Measurements from ENCODE around the gene CBARP.
"Not testable (repeated sequence)": the region's sequence is repeated elsewhere in the genome, so short reads cannot be mapped to it uniquely, and the experiment has no call there.

CBARP gene

DNA sequence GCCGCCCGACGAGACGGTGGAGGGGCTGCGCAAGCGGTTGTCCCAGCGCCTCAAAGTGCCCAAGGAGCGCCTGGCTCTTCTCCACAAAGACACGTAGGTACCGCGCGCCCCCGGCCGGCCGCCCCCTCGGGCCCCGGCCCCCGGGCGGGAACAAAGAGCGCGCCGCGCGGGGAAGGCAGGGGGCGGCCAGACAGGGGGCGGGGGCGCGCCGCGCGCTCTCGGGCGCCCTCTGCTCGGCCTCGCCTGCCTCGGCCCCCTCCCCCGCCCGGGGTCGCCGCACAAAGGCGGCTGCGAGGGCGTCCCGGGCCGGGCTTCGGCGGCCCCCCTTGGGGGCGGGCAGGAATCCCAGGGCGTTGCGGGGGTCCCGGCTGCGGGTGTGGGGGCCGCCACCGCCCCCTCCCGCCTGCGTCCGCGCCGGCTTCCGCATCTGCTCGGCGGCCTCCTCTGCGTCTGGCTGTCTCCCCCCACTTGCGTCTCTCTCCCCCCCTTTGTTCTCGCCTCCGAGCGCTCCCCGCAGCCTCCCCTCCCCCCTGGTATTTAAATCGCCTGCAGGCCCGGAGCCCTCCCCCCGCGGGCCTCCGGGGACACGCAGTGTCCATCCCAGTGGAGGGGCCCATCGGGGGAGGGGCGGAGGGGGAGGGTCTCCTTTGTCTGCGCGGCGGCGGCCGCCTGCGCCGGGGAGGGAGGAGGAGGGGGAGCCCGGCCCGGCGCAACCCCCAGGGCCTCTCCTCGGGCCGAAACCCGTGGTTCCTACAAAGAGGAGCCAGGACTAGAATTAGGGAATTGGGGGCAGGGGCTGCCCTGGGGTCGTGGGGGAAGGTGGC lies 12.8 kb upstream of the CBARP start:
- DNase-seq, result peak; percentile 89

DNA sequence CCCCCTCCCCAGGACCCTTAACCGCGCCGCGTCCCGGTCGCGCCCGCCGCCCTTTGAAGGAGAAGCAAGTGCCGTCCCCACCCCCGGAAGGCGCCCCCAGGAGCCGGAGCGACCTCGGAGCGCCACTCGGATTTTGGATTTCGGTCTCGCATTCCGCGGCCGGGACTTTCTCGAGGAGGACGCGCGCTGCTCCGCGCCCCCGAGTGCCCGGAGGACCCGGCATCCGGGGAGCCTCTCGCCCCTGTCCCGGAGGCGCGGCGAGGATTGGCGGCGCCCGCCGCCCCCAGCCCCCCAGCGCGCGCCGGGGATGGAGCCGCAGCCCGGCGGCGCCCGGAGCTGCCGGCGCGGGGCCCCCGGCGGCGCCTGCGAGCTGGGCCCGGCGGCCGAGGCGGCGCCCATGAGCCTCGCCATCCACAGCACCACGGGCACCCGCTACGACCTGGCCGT lies 12.2 kb upstream of the CBARP start:
- DNase-seq, result no peak

DNA sequence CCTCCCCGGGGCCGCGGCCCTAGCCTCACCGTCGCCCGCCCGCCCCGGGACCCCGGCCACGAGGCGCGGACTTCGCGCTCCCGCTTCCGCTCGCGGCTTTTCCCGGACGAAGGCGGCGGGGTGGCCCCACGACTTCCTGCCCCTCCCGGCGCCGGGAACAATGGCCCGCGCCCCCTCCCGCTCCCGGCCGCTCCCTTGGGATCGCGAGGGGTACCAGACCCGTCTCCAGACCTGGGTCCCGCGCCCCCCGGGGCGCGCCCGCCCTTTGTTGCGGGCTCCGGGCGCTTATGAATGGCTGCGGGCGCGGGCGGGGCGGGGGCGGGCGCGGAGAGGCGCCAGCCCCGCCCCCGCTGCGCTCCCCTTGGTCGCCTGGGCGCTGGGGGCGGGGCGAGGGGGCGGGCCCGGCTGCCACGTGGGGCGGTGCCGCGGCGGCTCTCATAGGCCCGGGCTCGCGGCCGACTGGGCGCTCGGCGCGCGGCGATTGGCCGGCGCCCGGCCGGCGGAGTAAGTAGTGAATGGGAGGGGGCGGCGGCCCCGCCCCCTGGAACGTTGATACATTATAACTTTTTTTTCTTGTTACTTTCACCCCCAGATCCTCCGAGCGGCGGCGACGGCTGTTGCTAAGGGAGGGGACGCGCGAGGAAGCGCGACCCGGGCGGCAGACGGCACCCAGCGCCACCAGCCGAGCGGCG lies 11.6 kb upstream of the CBARP start:
- DNase-seq, result peak; percentile 96

DNA sequence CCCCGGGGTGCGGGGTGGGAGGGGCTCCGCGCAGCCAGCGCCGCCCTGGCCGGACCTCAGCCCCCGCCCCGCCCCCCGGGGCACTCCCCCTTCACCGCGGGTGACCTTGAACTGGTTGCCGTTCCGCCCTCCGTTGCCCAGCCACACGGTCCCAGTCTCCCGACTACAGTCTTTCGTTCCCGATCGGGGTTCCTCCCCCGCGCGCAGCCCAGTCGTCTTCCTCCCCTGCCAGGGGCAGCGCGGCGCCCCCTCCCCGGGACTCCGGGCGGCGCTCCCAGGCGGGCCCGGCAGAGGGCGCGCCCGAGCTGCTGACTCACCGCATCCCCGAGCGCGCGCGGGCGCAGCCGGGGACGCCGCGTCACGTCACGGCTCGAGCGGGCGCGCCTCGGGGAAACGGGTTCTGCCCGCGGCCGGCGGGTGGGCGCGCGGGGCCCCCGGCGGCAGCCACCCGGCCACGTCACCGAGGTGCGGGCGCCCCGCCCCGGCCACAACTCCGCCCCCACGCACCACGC lies 11.0 kb upstream of the CBARP start:
- DNase-seq, result peak; percentile 84

DNA sequence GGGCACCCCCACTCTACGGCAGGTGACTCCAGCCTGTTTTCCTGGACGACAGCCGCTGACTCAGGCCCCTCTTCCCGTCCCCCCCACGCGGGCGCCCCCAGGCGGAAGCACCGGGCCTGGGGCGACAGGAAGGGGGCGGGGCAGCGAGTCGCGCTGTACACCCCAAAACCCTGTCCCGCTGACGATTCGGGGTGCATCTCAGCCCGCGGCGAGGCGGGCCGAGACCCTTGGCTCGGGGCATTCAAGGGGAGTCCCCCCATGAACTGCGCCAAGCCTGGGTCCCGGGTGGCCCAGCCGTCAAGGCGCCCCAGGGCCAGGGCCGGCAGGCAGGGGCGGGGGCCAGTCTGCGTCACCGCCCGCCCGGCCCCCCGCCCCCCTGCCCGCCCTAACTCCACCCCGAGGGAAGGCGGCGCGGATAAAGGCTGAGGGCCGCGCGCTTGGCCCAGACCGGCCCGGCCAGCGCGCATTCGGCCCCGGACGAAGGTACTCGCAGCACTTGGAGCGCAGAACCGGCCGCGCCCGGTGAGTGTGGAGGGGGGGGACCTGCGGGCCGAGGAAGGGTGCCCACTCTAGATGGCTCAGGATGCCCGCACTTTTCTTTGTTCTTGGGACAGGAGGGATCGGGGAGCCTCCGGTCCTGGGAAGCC lies 10.5 kb upstream of the CBARP start, which contains the start of gene MIDN:
TSS of gene MIDN (plus strand) at position 445 of the 647 bp plus-strand sequence. CDS start 1,714 bp downstream, outside the sequence.
- DNase-seq, result peak; percentile 89

DNA sequence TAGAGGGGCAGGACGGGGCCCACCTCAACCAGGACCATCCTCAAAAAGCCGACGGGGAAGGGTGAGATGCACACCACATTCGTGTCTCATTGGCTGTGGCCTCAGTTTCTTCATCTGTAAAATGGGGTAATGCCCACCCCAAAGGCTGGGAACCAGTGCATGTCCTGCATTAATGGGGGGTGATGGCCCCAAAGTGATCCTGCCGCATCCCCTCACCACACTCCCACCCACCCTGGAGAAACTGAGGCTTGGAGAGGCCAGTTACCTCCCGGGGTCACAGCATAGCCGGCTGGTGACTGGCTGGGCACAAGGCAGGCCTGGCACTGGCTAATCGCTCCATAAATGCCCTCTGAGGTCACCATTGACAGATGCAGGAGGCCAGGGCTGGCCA lies 9.9 kb upstream of the CBARP start:
- no peak for DNase-seq

DNA sequence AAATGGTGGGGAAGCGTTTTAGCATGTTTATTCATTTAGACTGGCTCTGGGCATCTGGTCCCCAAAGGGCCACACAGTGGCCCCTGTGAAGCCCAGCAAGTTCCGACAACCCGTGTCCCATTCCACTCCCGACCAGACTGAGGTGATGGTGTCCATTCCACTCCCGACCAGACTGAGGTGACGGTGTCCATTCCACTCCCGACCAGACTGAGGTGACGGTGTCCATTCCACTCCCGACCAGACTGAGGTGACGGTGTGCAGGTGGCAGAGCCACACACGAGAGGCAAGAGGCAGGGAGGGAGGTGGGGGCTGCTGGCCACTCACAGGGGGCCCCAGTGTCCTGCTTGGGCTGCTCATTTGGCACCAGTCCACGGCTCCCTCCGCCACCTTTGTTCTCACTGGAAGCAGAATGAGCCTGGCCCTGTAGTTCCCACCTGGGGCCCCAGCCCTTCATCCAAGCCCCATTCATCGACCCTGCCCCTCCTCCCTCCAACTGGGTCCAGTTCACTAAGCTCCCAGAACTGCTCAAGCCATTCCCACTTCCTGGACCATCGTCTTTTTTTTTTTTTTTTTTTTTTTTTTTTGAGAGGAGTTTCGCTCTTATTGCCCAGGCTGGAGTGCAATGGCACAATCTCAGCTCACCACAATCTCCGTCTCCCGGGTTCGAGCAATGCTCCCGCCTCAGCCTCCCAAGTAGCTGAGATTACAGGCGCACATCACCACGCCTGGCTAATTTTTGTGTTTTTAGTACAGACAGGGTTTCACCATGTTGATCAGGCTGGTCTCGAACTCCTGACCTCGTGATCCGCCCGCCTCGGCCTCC lies 8.7 kb upstream of the CBARP start:
- not testable (repeated sequence) for DNase-seq

DNA sequence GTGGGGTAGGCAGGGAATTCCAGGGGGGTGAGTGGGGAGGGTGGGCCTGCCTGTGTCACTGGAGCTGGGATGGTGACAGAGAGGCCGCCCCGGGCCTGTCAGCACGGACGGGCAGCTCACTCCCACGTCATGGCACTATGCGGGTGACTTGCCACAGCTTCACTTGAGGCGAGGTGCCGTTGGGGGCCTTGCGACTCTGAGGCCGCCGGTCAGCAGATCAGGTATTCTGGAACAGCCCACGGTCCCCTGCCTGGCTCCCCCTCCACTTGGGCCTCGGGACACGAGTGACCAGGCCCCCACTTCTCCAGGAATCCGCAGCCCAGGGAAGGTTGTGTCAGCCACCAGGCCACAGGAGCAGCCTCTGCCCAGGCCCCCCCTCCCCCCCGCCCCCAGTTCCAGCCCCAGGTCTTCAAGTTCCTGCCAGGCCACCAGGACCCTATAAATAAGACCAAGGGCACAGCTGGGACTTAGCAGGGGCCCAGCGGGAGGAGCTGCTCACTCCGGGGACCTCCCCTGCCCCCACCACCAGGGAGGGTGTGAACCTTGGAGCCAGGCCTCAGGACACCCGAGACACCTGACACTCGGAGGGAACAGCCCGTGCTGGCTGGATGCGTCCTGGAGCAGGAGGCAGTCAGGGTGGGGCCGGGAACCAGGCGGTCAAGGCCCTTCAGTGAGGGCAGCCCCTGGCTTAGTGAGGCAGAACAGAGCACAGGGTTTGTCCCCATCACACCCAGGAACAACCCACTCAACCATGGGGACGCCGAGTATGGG lies 7.9 kb upstream of the CBARP start:
- DNase-seq, result no peak

DNA sequence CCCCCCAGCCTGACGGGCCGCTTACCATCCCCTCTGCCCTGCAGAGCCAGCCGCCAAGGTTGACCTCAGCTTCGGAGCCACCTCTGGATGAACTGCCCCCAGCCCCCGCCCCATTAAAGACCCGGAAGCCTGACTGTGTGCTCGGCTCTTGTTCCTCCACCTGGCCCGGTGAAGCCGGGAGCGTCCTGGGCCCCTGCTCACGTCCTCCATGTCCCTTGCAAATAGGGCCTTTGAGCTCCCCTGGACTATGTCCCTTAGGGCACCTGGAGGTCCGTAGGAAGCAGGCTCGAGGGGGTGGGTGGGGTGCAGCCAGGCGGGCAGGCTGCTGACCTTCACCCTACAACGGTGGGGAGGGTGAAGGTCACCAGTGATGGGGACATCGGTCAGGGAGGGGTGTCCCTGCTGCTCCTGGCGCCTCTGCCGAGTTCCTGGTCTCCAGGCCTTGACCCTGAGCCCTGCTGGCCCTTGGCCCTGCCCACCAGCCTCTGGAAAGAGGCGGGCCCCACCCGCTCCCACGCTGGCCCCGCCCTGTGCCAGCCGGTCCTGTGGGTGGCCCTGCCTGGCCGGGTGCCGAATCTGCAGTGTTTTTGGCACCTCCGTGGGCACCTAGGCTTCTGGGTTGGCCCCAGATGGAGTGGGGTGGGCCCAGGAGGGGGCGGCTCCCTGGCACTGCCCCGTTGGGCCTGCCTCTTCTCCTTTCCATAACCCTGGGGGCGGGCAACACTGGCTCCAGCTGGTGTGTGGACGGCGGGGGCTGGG lies 7.1 kb upstream of the CBARP start:
- DNase-seq, result no peak

DNA sequence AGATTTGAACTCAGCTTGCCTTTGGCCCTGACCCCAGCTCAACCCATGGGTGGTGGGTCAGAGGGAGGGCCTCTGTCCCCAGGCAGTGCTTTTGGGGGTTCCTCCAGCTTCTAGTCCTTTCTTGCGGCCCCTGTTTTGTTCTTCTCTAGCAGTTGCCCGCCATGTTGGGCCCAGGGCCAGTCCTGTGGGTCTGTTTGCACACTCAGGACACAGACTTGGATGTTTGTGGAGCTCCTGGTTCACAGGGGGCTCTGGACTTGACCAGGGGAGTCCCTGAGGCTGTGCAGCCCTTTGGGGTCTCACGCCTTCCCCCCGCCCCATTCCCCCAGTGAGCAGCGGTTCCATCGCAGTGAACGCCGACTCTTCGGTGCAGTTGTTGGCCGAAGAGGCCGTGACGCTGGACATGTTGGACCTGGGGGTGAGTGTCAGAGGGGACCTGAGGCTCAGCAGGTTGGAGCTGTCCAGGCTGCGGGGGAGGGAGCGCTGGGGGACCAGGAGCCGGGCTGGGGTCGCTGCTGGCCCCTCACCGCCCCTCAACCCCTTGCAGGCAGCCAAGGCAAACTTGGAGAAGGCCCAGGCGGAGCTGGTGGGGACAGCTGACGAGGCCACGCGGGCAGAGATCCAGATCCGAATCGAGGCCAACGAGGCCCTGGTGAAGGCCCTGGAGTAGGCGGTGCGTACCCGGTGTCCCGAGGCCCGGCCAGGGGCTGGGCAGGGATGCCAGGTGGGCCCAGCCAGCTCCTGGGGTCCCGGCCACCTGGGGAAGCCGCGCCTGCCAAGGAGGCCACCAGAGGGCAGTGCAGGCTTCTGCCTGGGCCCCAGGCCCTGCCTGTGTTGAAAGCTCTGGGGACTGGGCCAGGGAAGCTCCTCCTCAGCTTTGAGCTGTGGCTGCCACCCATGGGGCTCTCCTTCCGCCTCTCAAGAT lies 6.2 kb upstream of the CBARP start:
- peak; percentile 89 for DNase-seq

DNA sequence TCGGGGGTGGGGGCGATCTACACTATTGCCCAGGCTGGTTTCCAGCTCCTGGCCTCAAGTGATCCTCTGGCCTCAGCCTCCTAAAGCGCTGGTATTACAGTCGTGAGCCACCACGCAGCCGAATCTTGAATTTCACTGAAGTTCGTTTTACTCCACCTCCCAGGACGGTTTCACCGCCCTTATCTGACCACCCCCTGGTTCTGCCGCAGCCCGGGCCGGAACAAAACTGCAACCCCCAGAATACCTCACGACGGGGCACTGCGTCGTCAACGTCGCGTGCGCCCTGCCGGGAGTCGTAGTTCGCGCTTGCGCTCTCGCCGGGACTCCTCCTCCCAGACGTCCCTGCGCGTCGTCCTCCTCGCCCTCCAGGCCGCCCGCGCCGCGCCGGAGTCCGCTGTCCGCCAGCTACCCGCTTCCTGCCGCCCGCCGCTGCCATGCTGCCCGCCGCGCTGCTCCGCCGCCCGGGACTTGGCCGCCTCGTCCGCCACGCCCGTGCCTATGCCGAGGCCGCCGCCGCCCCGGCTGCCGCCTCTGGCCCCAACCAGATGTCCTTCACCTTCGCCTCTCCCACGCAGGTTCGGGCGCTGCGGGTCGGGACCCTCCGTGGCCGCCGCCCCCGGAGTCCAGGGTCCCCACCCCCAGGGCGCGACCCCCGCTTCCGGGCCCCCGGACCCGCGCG lies 3.8 kb upstream of the CBARP start, which contains the start of gene ATP5F1D:
TSS of gene ATP5F1D (plus strand) at position 335 of the 679 bp plus-strand sequence. CDS start at position 435, 100 bp downstream.
- peak; percentile 95 for DNase-seq

DNA sequence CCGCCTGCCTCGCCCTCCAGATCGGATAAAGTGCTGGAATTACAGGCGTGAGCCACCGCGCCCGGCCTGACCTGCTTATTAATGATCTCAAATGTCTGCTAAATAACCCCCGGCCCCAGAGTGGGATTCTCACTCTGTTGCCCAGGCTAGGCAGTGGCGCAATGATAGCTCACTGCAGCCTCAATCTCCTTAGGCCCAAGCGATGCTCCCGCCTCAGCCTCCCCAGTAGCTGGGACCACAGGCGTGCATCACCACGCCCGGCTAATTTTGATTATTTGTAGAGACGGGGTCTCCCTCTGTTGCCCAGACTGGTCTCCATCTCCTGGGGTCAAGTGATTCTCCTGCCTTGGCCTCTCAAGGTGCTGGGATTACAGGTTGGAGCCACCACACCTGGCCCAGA lies 3.1 kb upstream of the CBARP start:
- DNase-seq, result no peak

DNA sequence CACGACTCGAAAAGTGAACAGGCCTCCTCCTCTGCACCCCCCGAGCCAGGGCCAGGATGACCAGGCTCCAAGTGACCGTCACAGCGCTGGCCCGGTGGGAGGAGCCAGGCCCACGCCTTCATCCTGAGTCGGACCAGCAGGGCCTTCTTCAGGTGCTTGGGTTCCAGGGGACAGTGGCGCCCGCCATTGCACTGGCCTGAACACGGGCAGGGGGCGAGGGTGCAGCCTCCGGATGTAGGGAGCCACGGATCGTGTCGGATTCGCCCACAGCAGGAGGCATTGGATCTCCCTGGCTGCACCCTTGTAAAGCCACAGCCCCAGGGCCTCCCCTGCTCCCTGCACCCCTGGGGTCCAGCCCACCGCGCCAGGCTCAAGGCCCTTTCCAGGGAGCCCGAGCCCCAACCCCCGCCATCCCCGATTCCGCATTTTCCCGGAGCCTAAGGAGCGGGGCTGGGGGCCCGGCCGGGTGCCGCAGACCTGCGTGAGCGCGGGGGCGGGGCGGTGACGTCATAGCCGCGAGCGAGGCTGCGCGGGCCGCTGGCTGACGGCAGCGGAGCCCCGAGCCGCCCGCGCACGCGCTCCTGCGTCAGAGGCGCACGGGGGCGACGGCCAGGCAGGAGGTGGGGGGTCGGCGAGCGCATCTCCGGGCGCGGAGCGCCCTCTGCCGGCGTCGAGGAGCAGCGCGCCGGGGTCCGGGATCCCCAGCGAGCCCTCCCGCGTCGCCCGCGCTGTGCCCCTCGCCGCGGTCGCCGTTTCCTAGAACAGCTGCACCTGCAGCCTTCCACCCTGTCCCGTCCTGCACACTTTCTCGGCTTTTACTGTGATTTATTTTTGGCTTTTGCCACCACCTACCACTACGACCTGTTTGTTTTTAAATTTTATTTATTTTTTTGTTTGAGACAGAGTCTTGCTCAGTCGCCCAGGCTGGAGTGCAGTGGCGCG lies 2.3 kb upstream of the CBARP start:
- DNase-seq, result peak; percentile 91

DNA sequence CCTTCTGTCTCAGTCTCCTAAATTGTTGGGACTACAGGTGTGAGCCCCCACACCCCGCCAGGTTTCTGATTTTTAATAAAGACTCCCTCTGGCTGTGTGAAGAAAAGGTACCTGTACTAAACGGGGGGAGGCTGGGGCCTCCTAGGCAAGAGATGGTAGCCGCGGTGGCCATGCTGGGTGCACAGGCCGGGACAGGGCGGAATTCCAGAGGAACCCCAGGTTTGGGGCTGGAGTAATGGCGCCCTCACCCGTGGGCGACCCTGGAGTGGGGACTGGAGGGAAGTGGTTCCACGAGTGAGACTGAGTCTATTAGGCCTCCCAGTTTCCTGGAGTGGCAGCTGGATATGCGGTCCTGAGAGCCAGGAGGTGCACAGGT lies 1.6 kb upstream of the CBARP start:
- DNase-seq, result no peak

DNA sequence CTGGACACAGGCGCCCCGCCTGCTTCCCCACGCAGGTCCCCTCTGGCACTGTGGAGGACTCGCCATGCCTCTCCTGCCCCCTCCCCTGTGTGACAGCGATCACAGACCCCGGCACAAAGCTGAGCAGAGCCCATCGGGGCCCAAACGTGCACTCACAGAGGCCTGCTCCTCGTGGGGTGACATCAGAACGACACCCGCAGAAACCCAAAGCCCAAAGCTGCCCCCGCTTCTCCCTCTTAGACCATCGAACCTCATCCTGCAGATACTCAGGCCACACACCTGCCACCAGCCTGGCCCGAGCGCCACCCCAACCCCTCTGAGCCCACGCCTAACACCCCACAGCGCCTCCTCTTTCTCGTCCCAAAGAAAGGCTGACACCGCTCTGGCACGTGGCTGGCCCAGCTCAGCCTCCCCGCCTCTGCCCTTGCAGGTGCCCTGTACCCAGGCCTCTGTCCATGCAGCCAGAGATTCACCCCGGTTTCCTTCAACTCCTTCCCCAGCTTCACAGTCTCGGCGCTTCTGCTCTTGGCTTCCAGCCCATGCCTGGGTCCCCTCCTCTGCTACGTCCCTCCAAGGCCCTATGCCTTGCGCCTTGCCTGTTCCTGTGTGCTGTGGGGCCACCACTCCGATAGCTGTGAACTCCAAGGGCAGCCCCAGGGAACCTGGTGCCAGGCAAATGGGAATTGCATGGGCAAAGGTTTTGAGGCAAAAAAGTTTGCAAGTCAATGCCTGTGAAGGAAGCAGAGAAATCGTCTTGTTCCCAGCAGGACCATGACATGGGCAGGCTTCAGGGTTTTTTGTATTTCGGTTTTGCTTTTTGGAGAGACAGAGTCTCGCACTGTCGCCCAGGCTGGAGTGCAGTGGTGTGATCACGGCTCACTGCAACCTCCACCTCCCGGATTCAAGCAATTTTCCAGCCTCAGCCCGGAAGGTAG lies 831 bp upstream of the CBARP start:
- no peak for DNase-seq

DNA sequence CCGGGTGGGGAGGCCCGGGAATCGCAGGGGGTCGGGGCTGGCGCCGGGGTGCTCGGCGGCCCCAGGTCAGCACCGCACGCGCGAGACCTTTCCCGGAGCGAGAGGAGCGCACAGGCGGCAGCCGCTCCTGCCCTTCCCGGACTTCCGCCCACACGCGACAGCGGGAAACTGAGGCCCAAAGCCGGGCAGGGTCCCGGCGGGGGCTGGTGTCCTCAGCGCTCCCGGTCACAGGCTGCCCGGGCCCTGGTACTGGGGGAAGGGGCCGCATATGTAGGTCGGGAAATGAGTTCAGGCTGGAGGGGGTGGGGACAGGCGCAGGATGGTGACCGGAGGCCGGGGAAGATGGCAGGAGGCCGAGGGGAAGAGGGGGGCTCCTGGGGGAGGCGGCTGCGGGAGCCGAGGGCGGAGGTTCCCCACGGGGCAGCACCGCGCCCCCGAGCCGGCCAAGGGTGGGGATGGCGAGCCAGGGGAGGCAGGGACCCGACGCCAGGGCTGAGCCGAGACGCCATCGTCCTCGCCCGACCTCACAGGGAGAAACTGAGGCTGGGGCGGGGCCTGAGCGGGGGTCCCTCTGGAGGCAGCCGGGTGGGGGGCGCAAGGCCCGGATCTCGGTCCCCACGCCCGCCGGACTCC lies 662 bp downstream of the CBARP start:
- no peak for DNase-seq

Data from islet precursor cell (in vitro differentiated cells).